A549 (cell line): ENCODE measurements around the gene HDAC7. TPM values are rescaled to one million over a fixed set of nuclear protein-coding genes. Genes with fewer than 3 reads are reported as not detected.

ENCODE experiments used
- ATAC-seq, 2 experiments: fragments of 200-7000 bp in 1 of 2; fragments of >200 bp in 1 of 2; cut with Nextera tagmentation in 1 of 2; cut with Tn5 transposase in 1 of 2; 3 replicates each; pipeline versions ENCODE4 v1.8.0 to v1.9.1; 2018 to 2020; ENCODE audit warnings: mild to moderate bottlenecking in 1 of 2, moderate library complexity in 1 of 2
- CTCF ChIA-PET: fragments of 300-600 bp; sonication (Branson Sonifier 250); formaldehyde crosslinking; extraction: SDS; loops from one replicate; lab custom pipeline; 2021; ENCODE audit warnings: antibody characterized with exemption, inconsistent platforms; lab: Yijun Ruan, JAX
- POLR2A ChIA-PET: fragments of 350-600 bp; formaldehyde crosslinking; extraction: SDS; loops from one replicate; lab custom pipeline; 2021; ENCODE audit warnings: antibody characterized with exemption, inconsistent platforms; lab: Yijun Ruan, JAX
- DNase-seq, 2 experiments: peaks; one replicate each; pipeline versions ENCODE4 v3.0.0 to v3.0.0-alpha.2; 2011 to 2016; ENCODE audit warnings: low read depth in 1 of 2, low spot score in 1 of 2
- FAIRE-seq: peaks from 2 replicates; lab custom pipeline; 2011; peaks lifted over from hg19 to GRCh38; lab: Jason Lieb, UNC
- H3K27ac ChIP-seq, 2 experiments: fragments of >200 bp; sonication (Bioruptor Twin); formaldehyde crosslinking; 3 replicates each; pipeline ENCODE4 v1.5.1; 2016 to 2017
- H3K4me1 ChIP-seq: fragments of >200 bp; sonication (Bioruptor Twin); formaldehyde crosslinking; 3 replicates; pipeline ENCODE4 v1.6.1; 2016
- H3K4me2 ChIP-seq: fragments of >200 bp; sonication (Bioruptor Twin); formaldehyde crosslinking; 3 replicates; pipeline ENCODE4 v1.6.1; 2016
- H3K4me3 ChIP-seq: fragments of >200 bp; sonication (Bioruptor Twin); formaldehyde crosslinking; 3 replicates; pipeline ENCODE4 v1.5.1; 2016
- H3K9me3 ChIP-seq: fragments of >200 bp; sonication (Bioruptor Twin); formaldehyde crosslinking; 3 replicates; pipeline ENCODE4 v1.6.1; 2016
- CEBPB ChIP-seq, 2 experiments: fragments of >200 bp in 1 of 2; sonication (Bioruptor Twin) in 1 of 2; formaldehyde crosslinking in 1 of 2; IDR thresholded peaks; 2 replicates each; pipeline ENCODE4 v1.6.1; 2012 to 2016
- CHD2 ChIP-seq: fragments of 150-350 bp; IDR thresholded peaks from 2 replicates; pipeline ENCODE4 v1.6.1; 2014; ENCODE audit warnings: low read length; ENCODE audit not compliant: partially characterized antibody
- EHMT2 ChIP-seq: fragments of 200-600 bp; sonication (generic); IDR thresholded peaks from 2 replicates; pipeline ENCODE4 v1.6.1; 2016; ENCODE audit warnings: antibody characterized with exemption, low read depth, mild to moderate bottlenecking, moderate library complexity
- FOSB ChIP-seq: fragments of 250-450 bp; sonication (Bioruptor Pico); IDR thresholded peaks from 2 replicates; pipeline ENCODE4 v1.5.0; 2020; ENCODE audit warnings: mild to moderate bottlenecking, moderate library complexity
- FOSL2 ChIP-seq, 2 experiments: fragments of 450-650 bp in 1 of 2; fragments of >200 bp in 1 of 2; sonication (Bioruptor Twin) in 1 of 2; formaldehyde crosslinking; IDR thresholded peaks; 2 replicates each; pipeline versions ENCODE4 v1.5.0 to v1.6.1; 2016 to 2020; ENCODE audit warnings: mild to moderate bottlenecking in 1 of 2, moderate library complexity in 1 of 2
- GATA3 ChIP-seq: IDR thresholded peaks from 2 replicates; pipeline ENCODE4 v1.6.1; 2012; ENCODE audit warnings: borderline replicate concordance
- HES2 ChIP-seq: fragments of >200 bp; sonication (Bioruptor Twin); formaldehyde crosslinking; IDR thresholded peaks from 2 replicates; pipeline ENCODE4 v1.6.1; 2016
- HEYL ChIP-seq: fragments of 250-450 bp; sonication (Bioruptor Pico); IDR thresholded peaks from 2 replicates; pipeline ENCODE4 v1.8.0; 2021; ENCODE audit warnings: mild to moderate bottlenecking, moderate library complexity
- HOXA7 ChIP-seq: fragments of 250-450 bp; sonication (Bioruptor Pico); IDR thresholded peaks from 2 replicates; pipeline ENCODE4 v1.5.0; 2020; ENCODE audit warnings: mild to moderate bottlenecking, moderate library complexity
- KDM1A ChIP-seq: fragments of 200-600 bp; sonication (generic); IDR thresholded peaks from 2 replicates; pipeline ENCODE4 v1.6.1; 2016; ENCODE audit warnings: low read depth, mild to moderate bottlenecking
- MAFK ChIP-seq: fragments of 450-650 bp; IDR thresholded peaks from 2 replicates; pipeline ENCODE4 v1.6.1; 2014; ENCODE audit not compliant: partially characterized antibody
- MYC ChIP-seq: IDR thresholded peaks from 2 replicates; pipeline ENCODE4 v1.6.1; 2012; ENCODE audit warnings: mild to moderate bottlenecking, inconsistent platforms, low read length, improper control_type of control experiment, borderline replicate concordance
- NFE2L2 ChIP-seq: fragments of 150-350 bp; conservative IDR thresholded peaks from 2 replicates; pipeline ENCODE4 v1.6.1; 2014; ENCODE audit warnings: low read length
- NR3C1 ChIP-seq: fragments of >200 bp; sonication (Bioruptor Twin); formaldehyde crosslinking; IDR thresholded peaks from 3 replicates; pipeline ENCODE4 v1.6.1; 2017
- RCOR1 ChIP-seq: fragments of 150-350 bp; IDR thresholded peaks from 2 replicates; pipeline ENCODE4 v1.6.1; 2014; ENCODE audit warnings: antibody characterized with exemption, low read length, low read depth
- RFX5 ChIP-seq: fragments of 450-650 bp; IDR thresholded peaks from 2 replicates; pipeline ENCODE4 v1.7.1; 2014; ENCODE audit warnings: antibody characterized with exemption, mild to moderate bottlenecking, moderate library complexity
- SREBF2 ChIP-seq: fragments of 450-650 bp; IDR thresholded peaks from 2 replicates; pipeline ENCODE4 v1.6.1; 2014; ENCODE audit warnings: mild to moderate bottlenecking, moderate library complexity
- TFCP2L1 ChIP-seq: fragments of 250-450 bp; sonication (Bioruptor Pico); IDR thresholded peaks from 2 replicates; pipeline ENCODE4 v1.5.0; 2021; ENCODE audit warnings: mild to moderate bottlenecking
- WGBS: methylation state at CpG from one replicate; pipeline ENCODE4 v1.1.6; 2017; ENCODE audit errors: missing lambda C conversion rate; 5-methylcytosine and 5-hydroxymethylcytosine counted together
- polyA plus RNA-seq, 4 experiments: library from polyadenylated mRNA; depleted of rRNA in 3 of 4; stranded (reverse); fragments of >200 nt; fragmentation: RNase III in 1 of 4; extraction: RNeasy Plus Mini Kit Qiagen cat#74134 plus additional on column Dnase treatment in 1 of 4; gene quantifications; 2 replicates in 3 of 4; 3 replicates in 1 of 4; pipeline ENCODE4 v1.2.3, GENCODE V29; 2011 to 2017
- TF ChIP-seq, protein P1 (sequence below): IDR thresholded peaks from 2 replicates; pipeline ENCODE4 v1.6.1; 2012
- TF ChIP-seq, protein P2 (sequence below): fragments of 250-450 bp; sonication (Bioruptor Pico); IDR thresholded peaks from 2 replicates; pipeline ENCODE4 v1.5.0; 2021; ENCODE audit warnings: mild to moderate bottlenecking, moderate library complexity, borderline replicate concordance

HDAC7 gene
- polyA plus RNA-seq, 2 of the 4 experiments (the other 2 are of a cell fraction): 17.2 to 36.0 TPM

- 90% methylated on average over 3 of the region's 3 CpGs for WGBS
These were observed 49.5 kb downstream of the HDAC7 start for GRCh38 chr12:47770086-47770726.

GRCh38 chr12:47769234-47770085 is 50.2 kb downstream of the HDAC7 start:
- Histone ChIP-seq H3K4me2 (peak overlapping the region; percentile 39), H3K4me1 (peaks cover 51% of the 10 kb centered on the region), H3K27ac (peak overlapping the region; percentile 50 to 71; a peak in 5 of 6 replicates), H3K4me3 (no peak overlapping the region), H3K9me3 (no peaks in the 10 kb centered on the region)
- no peak for ATAC-seq
- TF ChIP-seq MAFK (no peak), KDM1A (no peak), MYC (no peak), HEYL (CRISPR knock-in tag) (no peak), FOSL2 (IDR thresholded peaks at IDR 0.05) (no peak), FOSL2 (CRISPR knock-in tag; IDR thresholded peaks at IDR 0.05) (no peak), NR3C1 (no peak), RCOR1 (no peak), GATA3 (no peak), CHD2 (no peak), TFCP2L1 (CRISPR knock-in tag) (no peak), SREBF2 (no peak), FOSB (CRISPR knock-in tag) (no peak), HOXA7 (CRISPR knock-in tag) (no peak)
- TF ChIP-seq, protein P1, sequence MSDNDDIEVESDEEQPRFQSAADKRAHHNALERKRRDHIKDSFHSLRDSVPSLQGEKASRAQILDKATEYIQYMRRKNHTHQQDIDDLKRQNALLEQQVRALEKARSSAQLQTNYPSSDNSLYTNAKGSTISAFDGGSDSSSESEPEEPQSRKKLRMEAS: no peak
- TF ChIP-seq, protein P2, sequence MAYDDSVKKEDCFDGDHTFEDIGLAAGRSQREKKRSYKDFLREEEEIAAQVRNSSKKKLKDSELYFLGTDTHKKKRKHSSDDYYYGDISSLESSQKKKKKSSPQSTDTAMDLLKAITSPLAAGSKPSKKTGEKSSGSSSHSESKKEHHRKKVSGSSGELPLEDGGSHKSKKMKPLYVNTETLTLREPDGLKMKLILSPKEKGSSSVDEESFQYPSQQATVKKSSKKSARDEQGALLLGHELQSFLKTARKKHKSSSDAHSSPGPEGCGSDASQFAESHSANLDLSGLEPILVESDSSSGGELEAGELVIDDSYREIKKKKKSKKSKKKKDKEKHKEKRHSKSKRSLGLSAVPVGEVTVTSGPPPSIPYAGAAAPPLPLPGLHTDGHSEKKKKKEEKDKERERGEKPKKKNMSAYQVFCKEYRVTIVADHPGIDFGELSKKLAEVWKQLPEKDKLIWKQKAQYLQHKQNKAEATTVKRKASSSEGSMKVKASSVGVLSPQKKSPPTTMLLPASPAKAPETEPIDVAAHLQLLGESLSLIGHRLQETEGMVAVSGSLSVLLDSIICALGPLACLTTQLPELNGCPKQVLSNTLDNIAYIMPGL: no peak
- FAIRE-seq: no peak
- DNase-seq: no peak
- CTCF ChIA-PET: interaction anchor here (1.0 to 59.0 kb wide), 7 partner anchors 10 to 180 kb away, joined by 3 to 1532 read pairs (median 117); partner anchors contain the start of genes ENDOU, RAPGEF3 and RPAP3
- 93% methylated on average over 4 of the region's 4 CpGs for WGBS
- POLR2A ChIA-PET: interaction anchor here (2.4 kb wide), 1 partner anchor 64 kb away, joined by 7 read pairs; the partner anchor contains the start of gene RPAP3

More at GRCh38 chr12:47770086-47770726, 49.5 kb downstream of the HDAC7 start:
- Histone ChIP-seq H3K4me2 (peak overlapping the region; percentile 39; the same call in 2 of the 3 replicates), H3K27ac (peak overlapping the region; percentile 17 to 71; a peak in 4 of 6 replicates), H3K4me3 (no peak overlapping the region), H3K9me3 (no peaks in the 10 kb centered on the region), H3K4me1 (peaks cover 58% of the 10 kb centered on the region)
- TF ChIP-seq EHMT2: no peak
- peak; percentile 96 to 98 for TF ChIP-seq CEBPB (IDR thresholded peaks at IDR 0.05)
- TF ChIP-seq HES2: 0 out of 2 replicates have a peak, but pooled peaks have one; percentile 57
- ATAC-seq (no peak), FAIRE-seq (no peak), DNase-seq (no peak)
- ChIA-PET CTCF (interaction anchor here (1.3 to 59.0 kb wide), 8 partner anchors 9 to 118 kb away, joined by 3 to 1532 read pairs (median 62); partner anchors contain the start of genes ENDOU, RAPGEF3 and RPAP3), POLR2A (interaction anchor here (2.4 kb wide), 1 partner anchor 64 kb away, joined by 7 read pairs; the partner anchor contains the start of gene RPAP3)

DNA sequence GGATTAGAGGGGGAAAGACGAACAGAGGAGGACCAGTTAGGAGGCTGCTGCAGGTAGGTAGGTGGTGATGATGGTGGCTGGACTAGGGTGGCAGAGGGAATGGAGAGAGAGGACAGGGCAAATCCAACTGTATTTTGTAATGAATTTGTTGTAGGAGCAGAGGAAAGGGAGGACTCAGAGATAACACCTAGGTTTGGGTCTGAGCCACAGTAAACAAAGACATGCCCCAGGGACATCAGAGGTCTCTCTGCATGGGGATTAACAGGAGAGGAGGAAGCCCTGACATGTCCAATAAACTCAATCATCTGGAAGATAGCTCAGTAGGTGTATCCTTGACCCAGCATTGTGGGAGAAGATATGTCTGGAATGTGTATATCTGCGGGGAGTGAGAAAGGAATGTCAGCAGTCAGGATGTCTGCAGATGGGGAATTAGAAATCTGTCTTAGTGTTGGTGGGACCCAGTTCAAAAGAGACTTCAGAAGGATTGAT is 51.3 kb downstream of the HDAC7 start:
- ATAC-seq (peak in 1 of 2 experiments; percentile 18; a peak in 3 of 6 replicates), DNase-seq (peak in 1 of 2 experiments; percentile 51), FAIRE-seq (no peak)
- CTCF ChIA-PET: interaction anchor here (0.7 to 59.0 kb wide), 5 partner anchors 11 to 71 kb away, joined by 3 to 1532 read pairs (median 343); partner anchors contain the start of genes ENDOU, RAPGEF3 and RPAP3
- H3K4me1 ChIP-seq: peaks cover 47% of the 10 kb centered on the region
- POLR2A ChIA-PET: interaction anchor here (2.4 kb wide), 1 partner anchor 62 kb away, joined by 7 read pairs; the partner anchor contains the start of gene RPAP3
- no peaks in the 10 kb centered on the region for H3K9me3 ChIP-seq
- WGBS: 41% methylated on average over 2 of the region's 2 CpGs
- H3K4me3 ChIP-seq: no peak overlapping the region
- TF ChIP-seq NFE2L2: no peak
- TF ChIP-seq RFX5: no peak
- peak overlapping the region; percentile 50 to 71; a peak in 4 of 6 replicates for H3K27ac ChIP-seq
- peak overlapping the region; percentile 39 for H3K4me2 ChIP-seq
